Measurements from ENCODE around the gene ENOSF1. TPM values are rescaled to one million over a fixed set of nuclear protein-coding genes. Genes with fewer than 3 reads are reported as not detected.

Gene ENOSF1
- total RNA-seq, 1 experiment from 2014 or later = 44.6 TPM

GRCh38 chr18:731185-731584, 18.8 kb upstream of the ENOSF1 start:
- peak overlapping the region; percentile 10 for H3K27ac Mint-ChIP-seq
- no peaks in the 10 kb centered on the region for H3K9me3 Mint-ChIP-seq
- H3K27me3 Mint-ChIP-seq (ENCODE audit: low read depth) = no peaks in the 10 kb centered on the region
- H3K4me3 Mint-ChIP-seq = no peak overlapping the region
- H3K36me3 Mint-ChIP-seq = peaks cover 38% of the 10 kb centered on the region
- H3K4me1 Mint-ChIP-seq = no peaks in the 10 kb centered on the region
- no peak for ATAC-seq
- CTCF ChIA-PET = interaction anchor here (0.6 to 1.4 kb wide), 4 partner anchors 99 to 1906 kb away, joined by 3 to 7 read pairs (median 4); no protein-coding TSS in a partner anchor
- TF ChIP-seq MAX (CRISPR knock-in tag; IDR thresholded peaks at IDR 0.05) = no peak
- TF ChIP-seq NR2C2 (CRISPR knock-in tag; IDR thresholded peaks at IDR 0.05) = no peak
- no peak for TF ChIP-seq PRDM15 (CRISPR knock-in tag; IDR thresholded peaks at IDR 0.05)
- TF ChIP-seq NFYB (CRISPR knock-in tag; conservative IDR thresholded peaks at IDR 0.05; ENCODE audit: low read depth) = no peak
- TF ChIP-seq NFE2L1 (CRISPR knock-in tag; IDR thresholded peaks at IDR 0.05) = no peak
- TF ChIP-seq, protein P1, sequence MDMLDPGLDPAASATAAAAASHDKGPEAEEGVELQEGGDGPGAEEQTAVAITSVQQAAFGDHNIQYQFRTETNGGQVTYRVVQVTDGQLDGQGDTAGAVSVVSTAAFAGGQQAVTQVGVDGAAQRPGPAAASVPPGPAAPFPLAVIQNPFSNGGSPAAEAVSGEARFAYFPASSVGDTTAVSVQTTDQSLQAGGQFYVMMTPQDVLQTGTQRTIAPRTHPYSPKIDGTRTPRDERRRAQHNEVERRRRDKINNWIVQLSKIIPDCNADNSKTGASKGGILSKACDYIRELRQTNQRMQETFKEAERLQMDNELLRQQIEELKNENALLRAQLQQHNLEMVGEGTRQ (CRISPR knock-in tag; IDR thresholded peaks at IDR 0.05) = no peak
- no peak for TF ChIP-seq EMX1 (CRISPR knock-in tag; IDR thresholded peaks at IDR 0.05)
- no peak for TF ChIP-seq TCF7 (CRISPR knock-in tag; IDR thresholded peaks at IDR 0.05; ENCODE audit: low read depth)
- no peak for TF ChIP-seq TP53 (CRISPR knock-in tag; IDR thresholded peaks at IDR 0.05)
- TF ChIP-seq GTF2I (CRISPR knock-in tag; conservative IDR thresholded peaks at IDR 0.05) = no peak
- TF ChIP-seq ERG (CRISPR knock-in tag; IDR thresholded peaks at IDR 0.05) = no peak
- TF ChIP-seq, protein P2, sequence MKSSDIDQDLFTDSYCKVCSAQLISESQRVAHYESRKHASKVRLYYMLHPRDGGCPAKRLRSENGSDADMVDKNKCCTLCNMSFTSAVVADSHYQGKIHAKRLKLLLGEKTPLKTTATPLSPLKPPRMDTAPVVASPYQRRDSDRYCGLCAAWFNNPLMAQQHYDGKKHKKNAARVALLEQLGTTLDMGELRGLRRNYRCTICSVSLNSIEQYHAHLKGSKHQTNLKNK (CRISPR knock-in tag; IDR thresholded peaks at IDR 0.05) = no peak
- TF ChIP-seq GABPB1 (CRISPR knock-in tag; IDR thresholded peaks at IDR 0.05) = no peak
- no peak for TF ChIP-seq ZNF121 (CRISPR knock-in tag; IDR thresholded peaks at IDR 0.05)
- no peak for TF ChIP-seq ESRRA (CRISPR knock-in tag; IDR thresholded peaks at IDR 0.05; ENCODE audit: borderline replicate concordance)
- no peak for DNase-seq (ENCODE audit: low spot score)
- POLR2A ChIA-PET = no interaction called here

DNA sequence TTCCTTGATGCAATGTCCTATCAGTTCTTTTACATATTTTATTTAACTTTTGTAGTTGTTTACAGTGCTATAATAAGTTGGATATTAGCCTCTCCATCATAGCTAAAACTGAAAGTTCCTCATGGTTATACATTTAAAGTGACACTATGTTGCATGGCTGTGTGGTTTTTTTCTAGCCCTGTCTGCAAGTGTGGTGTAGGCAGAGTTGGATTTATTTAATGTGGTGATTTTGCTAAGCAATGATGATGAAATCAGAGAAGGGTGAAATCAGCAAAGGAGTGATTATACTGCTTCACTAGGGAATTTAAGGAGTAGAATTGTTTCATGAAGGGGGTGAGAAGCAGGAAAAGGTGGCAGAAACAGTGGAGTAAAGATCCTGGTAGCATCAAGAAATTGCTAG, 18.3 kb upstream of the ENOSF1 start:
- Mint-ChIP-seq H3K36me3 (peaks cover 33% of the 10 kb centered on the region), H3K9me3 (no peaks in the 10 kb centered on the region), H3K27ac (peak overlapping the region; percentile 34; the same call in 1 of the 2 replicates), H3K4me1 (no peaks in the 10 kb centered on the region), H3K27me3 (ENCODE audit: low read depth) (no peaks in the 10 kb centered on the region), H3K4me3 (no peak overlapping the region)
- DNase-seq (ENCODE audit: low spot score) (no peak), ATAC-seq (no peak)
- POLR2A ChIA-PET = no interaction called here
- CTCF ChIA-PET = no interaction called here
- TF ChIP-seq ATF1 (CRISPR knock-in tag; IDR thresholded peaks at IDR 0.05) = no peak
- TF ChIP-seq, protein P3, sequence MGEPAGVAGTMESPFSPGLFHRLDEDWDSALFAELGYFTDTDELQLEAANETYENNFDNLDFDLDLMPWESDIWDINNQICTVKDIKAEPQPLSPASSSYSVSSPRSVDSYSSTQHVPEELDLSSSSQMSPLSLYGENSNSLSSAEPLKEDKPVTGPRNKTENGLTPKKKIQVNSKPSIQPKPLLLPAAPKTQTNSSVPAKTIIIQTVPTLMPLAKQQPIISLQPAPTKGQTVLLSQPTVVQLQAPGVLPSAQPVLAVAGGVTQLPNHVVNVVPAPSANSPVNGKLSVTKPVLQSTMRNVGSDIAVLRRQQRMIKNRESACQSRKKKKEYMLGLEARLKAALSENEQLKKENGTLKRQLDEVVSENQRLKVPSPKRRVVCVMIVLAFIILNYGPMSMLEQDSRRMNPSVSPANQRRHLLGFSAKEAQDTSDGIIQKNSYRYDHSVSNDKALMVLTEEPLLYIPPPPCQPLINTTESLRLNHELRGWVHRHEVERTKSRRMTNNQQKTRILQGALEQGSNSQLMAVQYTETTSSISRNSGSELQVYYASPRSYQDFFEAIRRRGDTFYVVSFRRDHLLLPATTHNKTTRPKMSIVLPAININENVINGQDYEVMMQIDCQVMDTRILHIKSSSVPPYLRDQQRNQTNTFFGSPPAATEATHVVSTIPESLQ (CRISPR knock-in tag; IDR thresholded peaks at IDR 0.05) = no peak
- no peak for TF ChIP-seq GABPB1 (CRISPR knock-in tag; IDR thresholded peaks at IDR 0.05)
- no peak for TF ChIP-seq ZNF138 (CRISPR knock-in tag; conservative IDR thresholded peaks at IDR 0.05)
- TF ChIP-seq ZNF396 (CRISPR knock-in tag; IDR thresholded peaks at IDR 0.05; ENCODE audit: borderline replicate concordance) = no peak
- TF ChIP-seq, protein P1 (CRISPR knock-in tag; IDR thresholded peaks at IDR 0.05) = no peak
- no peak for TF ChIP-seq OVOL2 (CRISPR knock-in tag; IDR thresholded peaks at IDR 0.05; ENCODE audit: borderline replicate concordance)
- no peak for TF ChIP-seq ZNF532 (CRISPR knock-in tag; IDR thresholded peaks at IDR 0.05; ENCODE audit: borderline replicate concordance)

Data from WTC11 (cell line).